ENCODE data around the gene DUT. TPM values are rescaled to one million over a fixed set of nuclear protein-coding genes. Genes with fewer than 3 reads are reported as not detected.

Gene DUT
- total RNA-seq, result 10 to 100 TPM; 20.6 to 39.6 (median 34.2) TPM
- long read RNA-seq, transcript DUT-201 (7 exons, 2,147 nt), result major isoform, 6 of 13 reads
- long read RNA-seq, partial matches to known transcripts, result 1 of 13 reads
- long read RNA-seq, other reads (novel, unspliced or antisense), result 1 of 13 reads

GRCh38 chr15:48330855-48331795, at the start of gene DUT:
Gene DUT (plus strand): TSS chr15:48331429. CDS start chr15:48331516, 87 bp downstream.
- Histone ChIP-seq H3K4me3 (peak within 1 kb of the TSS; percentile 76 to 95 (median 92)), H3K27me3 (no peaks in the 10 kb centered on the region), H3K27ac (peak within 1 kb of the TSS; percentile 64 to 96 (median 87)), H3K4me1 (peaks cover 0 to 10% (median 6%) of the 10 kb centered on the region in 4 donors), H3K36me3 (peaks cover 0 to 9% (median 0%) of the 10 kb centered on the region in 4 donors), H3K9me3 (no peaks in the 10 kb centered on the region)
- TF ChIP-seq CTCF (IDR thresholded peaks at IDR 0.05), result no peak
- TF ChIP-seq POLR2A (IDR thresholded peaks at IDR 0.05), result peak; percentile 78
- ATAC-seq, result peak; percentile 93 to 96 (median 95)
- under 1% methylated on average over 13 of the region's 89 CpGs for WGBS (ENCODE audit: insufficient coverage, low coverage, low lambda C conversion rate, missing lambda C conversion rate)
- peak; percentile 91 to 93 (median 91) for DNase-seq
- intact Hi-C loops (cut with DNase I), result no loop called here

- no peaks in the 10 kb centered on the region for H3K27me3 ChIP-seq
- 50% methylated on average over 4 of the region's 4 CpGs for WGBS (ENCODE audit: insufficient coverage, low coverage, low lambda C conversion rate, missing lambda C conversion rate)
- no peak overlapping the region for H3K4me3 ChIP-seq
- H3K4me1 ChIP-seq, result no peaks in the 10 kb centered on the region
- DNase-seq (no peak), ATAC-seq (no peak)
- intact Hi-C loops (cut with DNase I), result no loop called here
- TF ChIP-seq POLR2A (IDR thresholded peaks at IDR 0.05), result no peak
- no peak for TF ChIP-seq CTCF (IDR thresholded peaks at IDR 0.05)
- no peaks in the 10 kb centered on the region for H3K9me3 ChIP-seq
- no peak overlapping the region for H3K27ac ChIP-seq
- H3K36me3 ChIP-seq, result no peaks in the 10 kb centered on the region
These were observed 49.6 kb upstream of the DUT start for GRCh38 chr15:48281674-48282073.

DNA sequence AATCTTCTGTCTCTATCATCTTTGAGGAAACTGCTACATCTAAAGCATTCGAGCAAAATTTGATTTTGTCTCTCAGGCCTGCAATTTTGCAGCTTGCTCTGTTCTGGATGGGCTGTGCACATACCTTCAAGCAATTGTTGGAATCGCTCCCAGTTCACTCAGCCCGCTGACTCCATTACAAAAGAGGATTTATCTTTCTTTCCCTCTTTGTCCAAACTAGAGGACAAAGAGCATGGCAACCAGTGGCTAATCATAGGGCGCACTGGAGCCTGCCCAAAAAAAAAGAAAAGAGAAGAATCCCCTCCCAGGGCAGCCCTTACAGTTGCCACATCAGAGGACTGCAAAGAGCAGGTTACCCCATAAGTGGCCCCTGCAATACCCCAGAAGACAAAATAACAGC, 49.0 kb upstream of the DUT start:
- H3K9me3 ChIP-seq, result no peaks in the 10 kb centered on the region
- no peak overlapping the region for H3K4me3 ChIP-seq
- intact Hi-C loops (cut with DNase I), result no loop called here
- TF ChIP-seq CTCF (IDR thresholded peaks at IDR 0.05) (no peak), POLR2A (IDR thresholded peaks at IDR 0.05) (no peak)
- ATAC-seq (no peak), DNase-seq (no peak)
- 51% methylated on average over 3 of the region's 4 CpGs for WGBS (ENCODE audit: insufficient coverage, low coverage, low lambda C conversion rate, missing lambda C conversion rate)
- H3K27me3 ChIP-seq, result no peaks in the 10 kb centered on the region
- no peaks in the 10 kb centered on the region for H3K4me1 ChIP-seq
- H3K36me3 ChIP-seq, result no peaks in the 10 kb centered on the region
- no peak overlapping the region for H3K27ac ChIP-seq

DNA sequence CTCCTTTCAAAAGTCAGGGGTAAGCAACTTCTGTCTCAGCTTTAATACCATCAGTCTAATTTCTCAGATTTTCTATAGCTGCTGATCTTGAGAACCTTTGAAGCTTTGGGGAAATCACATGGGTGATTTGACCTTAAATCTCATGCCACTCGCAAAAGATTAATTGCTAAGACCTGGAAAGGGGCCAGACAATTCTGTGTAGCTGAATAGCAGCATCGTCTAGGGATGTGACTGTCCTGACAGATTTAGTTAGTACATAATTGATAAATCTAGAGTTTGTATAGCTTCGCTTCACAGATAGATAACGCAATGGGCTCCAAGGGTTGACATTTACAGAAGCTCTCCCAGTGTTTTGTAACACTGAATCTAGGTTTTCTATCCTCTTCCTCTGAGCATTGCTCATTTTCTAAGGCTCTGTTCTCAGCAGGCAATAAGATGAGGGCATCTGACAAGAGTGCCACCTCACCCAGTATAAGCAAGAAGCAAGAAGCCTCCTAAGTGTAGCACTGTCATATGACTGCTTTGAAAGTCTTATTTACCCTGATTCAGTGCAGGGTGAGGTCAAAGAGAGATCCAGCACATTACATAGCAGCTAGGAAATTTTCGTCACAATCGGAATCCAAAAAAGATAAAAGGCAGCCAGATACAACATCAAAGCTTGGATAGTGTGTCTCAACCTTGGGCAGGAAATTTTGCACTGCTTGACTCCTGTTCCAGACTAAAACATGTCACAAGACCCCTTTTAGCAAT, 47.7 kb upstream of the DUT start:
- WGBS (ENCODE audit: insufficient coverage, low coverage, low lambda C conversion rate, missing lambda C conversion rate), result 27% methylated on average over 6 of the region's 6 CpGs
- Histone ChIP-seq H3K36me3 (no peaks in the 10 kb centered on the region), H3K4me1 (no peaks in the 10 kb centered on the region), H3K4me3 (no peak overlapping the region), H3K27me3 (no peaks in the 10 kb centered on the region), H3K27ac (no peak overlapping the region), H3K9me3 (no peaks in the 10 kb centered on the region)
- TF ChIP-seq CTCF (IDR thresholded peaks at IDR 0.05) (no peak), POLR2A (IDR thresholded peaks at IDR 0.05) (no peak)
- DNase-seq, result no peak
- ATAC-seq, result peak in 1 of 4 donors; percentile 49
- intact Hi-C loops (cut with DNase I), result no loop called here
